ENCODE results near the gene CCDC157.

Gene CCDC157

GRCh38 chr22:30325724-30326254 is 31.0 kb upstream of the CCDC157 start:
- H3K4me3 ChIP-seq (replicated peaks; ENCODE audit: low read depth, low read length) = peak overlapping the region; percentile 77
- TF ChIP-seq, protein P1, sequence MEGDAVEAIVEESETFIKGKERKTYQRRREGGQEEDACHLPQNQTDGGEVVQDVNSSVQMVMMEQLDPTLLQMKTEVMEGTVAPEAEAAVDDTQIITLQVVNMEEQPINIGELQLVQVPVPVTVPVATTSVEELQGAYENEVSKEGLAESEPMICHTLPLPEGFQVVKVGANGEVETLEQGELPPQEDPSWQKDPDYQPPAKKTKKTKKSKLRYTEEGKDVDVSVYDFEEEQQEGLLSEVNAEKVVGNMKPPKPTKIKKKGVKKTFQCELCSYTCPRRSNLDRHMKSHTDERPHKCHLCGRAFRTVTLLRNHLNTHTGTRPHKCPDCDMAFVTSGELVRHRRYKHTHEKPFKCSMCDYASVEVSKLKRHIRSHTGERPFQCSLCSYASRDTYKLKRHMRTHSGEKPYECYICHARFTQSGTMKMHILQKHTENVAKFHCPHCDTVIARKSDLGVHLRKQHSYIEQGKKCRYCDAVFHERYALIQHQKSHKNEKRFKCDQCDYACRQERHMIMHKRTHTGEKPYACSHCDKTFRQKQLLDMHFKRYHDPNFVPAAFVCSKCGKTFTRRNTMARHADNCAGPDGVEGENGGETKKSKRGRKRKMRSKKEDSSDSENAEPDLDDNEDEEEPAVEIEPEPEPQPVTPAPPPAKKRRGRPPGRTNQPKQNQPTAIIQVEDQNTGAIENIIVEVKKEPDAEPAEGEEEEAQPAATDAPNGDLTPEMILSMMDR (IDR thresholded peaks at IDR 0.05; ENCODE audit: low read length, missing control alignments) = no peak
- no peak for DNase-seq (ENCODE audit: low read depth)

DNA sequence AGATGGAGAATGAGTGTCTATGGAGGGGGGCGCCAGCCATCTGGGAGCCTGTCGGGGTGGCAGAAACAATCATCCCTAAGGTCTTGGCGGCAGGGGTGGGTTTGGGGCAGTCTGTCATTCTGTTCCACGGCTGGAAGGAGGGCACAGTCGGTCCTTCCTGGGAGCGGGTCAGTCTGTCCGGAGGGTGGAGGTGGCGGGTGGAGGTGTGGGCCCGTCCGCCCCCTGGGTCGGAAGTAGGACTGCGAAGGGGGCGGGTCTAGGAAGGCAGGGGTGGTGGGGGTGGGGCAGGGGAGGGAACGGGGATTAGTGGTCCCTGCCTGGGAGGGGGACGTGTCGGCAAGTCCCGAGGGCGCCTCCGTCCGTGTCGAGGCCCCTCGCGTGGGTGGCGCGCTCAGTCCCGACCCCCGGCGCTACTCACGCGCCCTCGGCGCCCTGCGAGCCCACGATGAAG is 30.5 kb upstream of the CCDC157 start:
- TF ChIP-seq, protein P1 (IDR thresholded peaks at IDR 0.05; ENCODE audit: low read length, missing control alignments) = no peak
- peak overlapping the region; percentile 77 for H3K4me3 ChIP-seq (replicated peaks; ENCODE audit: low read depth, low read length)
- no peak for DNase-seq (ENCODE audit: low read depth)

GRCh38 chr22:30326706-30327362 is 30.0 kb upstream of the CCDC157 start, which contains the start of gene TBC1D10A:
Gene TBC1D10A (minus strand): TSS chr22:30326941. CDS start chr22:30326881, 60 bp downstream.
- TF ChIP-seq, protein P1 (IDR thresholded peaks at IDR 0.05; ENCODE audit: low read length, missing control alignments) = no peak
- peak; percentile 87 for DNase-seq (ENCODE audit: low read depth)
- H3K4me3 ChIP-seq (replicated peaks; ENCODE audit: low read depth, low read length) = peak within 1 kb of the TSS; percentile 77

- TF ChIP-seq, protein P1 (IDR thresholded peaks at IDR 0.05; ENCODE audit: low read length, missing control alignments) = no peak
- no peak for DNase-seq (ENCODE audit: low read depth)
- no peak overlapping the region for H3K4me3 ChIP-seq (replicated peaks; ENCODE audit: low read depth, low read length)
Measured at GRCh38 chr22:30327864-30328345, 28.9 kb upstream of the CCDC157 start.

- H3K4me3 ChIP-seq (replicated peaks; ENCODE audit: low read depth, low read length) = no peak overlapping the region
- TF ChIP-seq, protein P1 (IDR thresholded peaks at IDR 0.05; ENCODE audit: low read length, missing control alignments) = no peak
- no peak for DNase-seq (ENCODE audit: low read depth)
Measured at GRCh38 chr22:30328466-30329049, 28.2 kb upstream of the CCDC157 start.

- no peak overlapping the region for H3K4me3 ChIP-seq (replicated peaks; ENCODE audit: low read depth, low read length)
- TF ChIP-seq, protein P1 (IDR thresholded peaks at IDR 0.05; ENCODE audit: low read length, missing control alignments) = no peak
- DNase-seq (ENCODE audit: low read depth) = no peak
Measured at GRCh38 chr22:30332551-30332950, 24.3 kb upstream of the CCDC157 start.

Data from fibroblast of pulmonary artery (primary cell).